GM12864 (cell line): ENCODE results near the gene MAT2A.
"Not testable (repeated sequence)": the region's sequence is repeated elsewhere in the genome, so short reads cannot be mapped to it uniquely, and the experiment has no call there.

ENCODE experiments used
- DNase-seq: peaks from one replicate; pipeline ENCODE4 v3.0.0-alpha.2; 2011; ENCODE audit warnings: low read depth
- H3K4me3 ChIP-seq: 2 replicates; pipeline ENCODE4 v1.5.1; 2011; ENCODE audit warnings: mild to moderate bottlenecking, low read depth, low read length, control low read depth
- TF ChIP-seq, protein P1 (sequence below): IDR thresholded peaks from 2 replicates; pipeline ENCODE4 v1.5.1; 2011; ENCODE audit warnings: low read depth, mild to moderate bottlenecking, moderate library complexity, low read length, control low read depth, inconsistent platforms; ENCODE audit errors: missing control alignments

The MAT2A gene

DNA sequence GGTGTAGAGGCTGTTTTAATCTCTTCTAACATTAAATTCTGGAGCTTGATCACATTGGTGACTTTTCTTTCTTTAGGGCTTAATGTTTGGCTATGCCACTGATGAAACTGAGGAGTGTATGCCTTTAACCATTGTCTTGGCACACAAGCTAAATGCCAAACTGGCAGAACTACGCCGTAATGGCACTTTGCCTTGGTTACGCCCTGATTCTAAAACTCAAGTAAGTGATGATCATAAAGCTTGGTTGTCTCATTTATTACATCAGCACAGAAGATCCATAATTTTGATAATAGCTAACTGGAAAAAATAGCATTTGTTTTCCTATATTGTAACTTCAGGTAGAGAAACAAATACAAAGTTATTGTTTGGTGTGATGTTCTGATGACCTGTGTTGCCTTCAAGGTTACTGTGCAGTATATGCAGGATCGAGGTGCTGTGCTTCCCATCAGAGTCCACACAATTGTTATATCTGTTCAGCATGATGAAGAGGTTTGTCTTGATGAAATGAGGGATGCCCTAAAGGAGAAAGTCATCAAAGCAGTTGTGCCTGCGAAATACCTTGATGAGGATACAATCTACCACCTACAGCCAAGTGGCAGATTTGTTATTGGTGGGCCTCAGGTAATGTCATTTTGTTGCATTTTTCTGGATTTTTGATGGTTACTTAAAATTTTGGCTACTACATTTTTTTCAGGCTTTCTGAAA lies 2.9 kb downstream of the MAT2A start:
- DNase-seq: no peak
- no peak overlapping the region; the same call in 1 of the 2 replicates for H3K4me3 ChIP-seq
- TF ChIP-seq, protein P1, sequence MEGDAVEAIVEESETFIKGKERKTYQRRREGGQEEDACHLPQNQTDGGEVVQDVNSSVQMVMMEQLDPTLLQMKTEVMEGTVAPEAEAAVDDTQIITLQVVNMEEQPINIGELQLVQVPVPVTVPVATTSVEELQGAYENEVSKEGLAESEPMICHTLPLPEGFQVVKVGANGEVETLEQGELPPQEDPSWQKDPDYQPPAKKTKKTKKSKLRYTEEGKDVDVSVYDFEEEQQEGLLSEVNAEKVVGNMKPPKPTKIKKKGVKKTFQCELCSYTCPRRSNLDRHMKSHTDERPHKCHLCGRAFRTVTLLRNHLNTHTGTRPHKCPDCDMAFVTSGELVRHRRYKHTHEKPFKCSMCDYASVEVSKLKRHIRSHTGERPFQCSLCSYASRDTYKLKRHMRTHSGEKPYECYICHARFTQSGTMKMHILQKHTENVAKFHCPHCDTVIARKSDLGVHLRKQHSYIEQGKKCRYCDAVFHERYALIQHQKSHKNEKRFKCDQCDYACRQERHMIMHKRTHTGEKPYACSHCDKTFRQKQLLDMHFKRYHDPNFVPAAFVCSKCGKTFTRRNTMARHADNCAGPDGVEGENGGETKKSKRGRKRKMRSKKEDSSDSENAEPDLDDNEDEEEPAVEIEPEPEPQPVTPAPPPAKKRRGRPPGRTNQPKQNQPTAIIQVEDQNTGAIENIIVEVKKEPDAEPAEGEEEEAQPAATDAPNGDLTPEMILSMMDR: no peak

DNA sequence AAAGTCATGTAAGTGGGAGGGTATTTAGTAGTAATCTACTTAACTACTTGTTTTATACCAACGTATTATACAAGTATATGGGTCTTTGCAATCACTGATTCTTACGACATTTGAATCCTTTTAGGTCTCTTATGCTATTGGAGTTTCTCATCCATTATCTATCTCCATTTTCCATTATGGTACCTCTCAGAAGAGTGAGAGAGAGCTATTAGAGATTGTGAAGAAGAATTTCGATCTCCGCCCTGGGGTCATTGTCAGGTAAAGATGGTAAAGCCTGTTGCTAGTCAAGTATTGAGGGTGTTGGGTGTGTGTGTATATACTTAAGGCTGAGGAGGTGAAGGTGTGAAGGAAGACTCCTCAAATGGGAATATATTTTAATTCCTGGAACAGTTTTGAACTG lies 3.8 kb downstream of the MAT2A start:
- TF ChIP-seq, protein P1: no peak
- no peak overlapping the region for H3K4me3 ChIP-seq

DNA sequence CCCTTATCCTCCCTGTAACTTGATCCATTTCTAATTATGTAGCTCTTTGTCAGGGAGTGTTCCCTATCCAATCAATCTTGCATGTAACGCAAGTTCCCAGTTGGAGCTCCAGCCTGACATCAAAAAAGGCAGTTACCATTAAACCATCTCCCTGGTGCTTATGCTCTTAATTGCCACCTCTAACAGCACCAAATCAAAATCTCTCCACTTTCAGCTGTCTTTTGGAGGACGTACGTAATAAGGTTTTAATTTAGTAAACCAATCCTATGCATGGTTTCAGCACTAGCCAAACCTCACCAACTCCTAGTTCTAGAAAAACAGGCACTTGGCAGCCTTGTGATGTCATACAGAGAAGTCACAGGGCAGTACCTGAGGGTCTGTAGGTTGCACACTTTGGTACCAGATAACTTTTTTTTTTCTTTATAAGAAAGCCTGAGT lies 5.3 kb downstream of the MAT2A start:
- not testable (repeated sequence) for DNase-seq, H3K4me3 ChIP-seq

More for the DNA sequence above, 3.8 kb downstream of the MAT2A start:
- DNase-seq: no peak

DNA sequence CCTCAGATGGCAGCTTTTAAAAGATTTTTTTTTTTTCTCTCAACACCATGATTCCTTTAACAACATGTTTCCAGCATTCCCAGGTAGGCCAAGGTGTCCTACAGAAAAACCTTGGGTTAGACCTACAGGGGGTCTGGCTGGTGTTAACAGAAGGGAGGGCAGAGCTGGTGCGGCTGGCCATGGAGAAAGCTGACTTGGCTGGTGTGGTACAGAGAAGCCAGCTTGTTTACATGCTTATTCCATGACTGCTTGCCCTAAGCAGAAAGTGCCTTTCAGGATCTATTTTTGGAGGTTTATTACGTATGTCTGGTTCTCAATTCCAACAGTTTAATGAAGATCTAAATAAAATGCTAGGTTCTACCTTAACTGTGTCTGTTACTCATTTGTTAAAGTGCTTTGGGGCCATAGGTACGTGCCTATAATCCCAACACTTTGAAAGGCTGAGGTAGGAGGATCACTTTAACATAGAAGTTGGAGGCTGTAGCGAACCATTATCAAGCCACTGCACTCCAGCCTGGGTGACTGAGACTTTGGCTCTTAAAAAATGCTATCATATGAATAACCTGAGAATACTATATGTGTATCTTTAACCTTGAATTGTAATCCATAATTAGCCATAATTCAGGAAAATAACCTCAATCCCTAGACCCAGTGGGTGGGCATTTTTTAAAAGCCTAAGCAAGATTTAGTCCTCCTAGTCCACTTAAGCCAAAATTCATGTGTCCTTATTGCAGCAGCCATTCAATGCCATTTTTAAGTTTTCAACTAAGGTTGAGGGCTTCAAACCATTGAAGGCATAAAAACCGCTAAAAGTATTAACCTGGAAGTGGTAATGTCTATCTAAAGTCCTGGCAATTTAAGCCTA lies 6.2 kb downstream of the MAT2A start:
- not testable (repeated sequence) for DNase-seq, H3K4me3 ChIP-seq

DNA sequence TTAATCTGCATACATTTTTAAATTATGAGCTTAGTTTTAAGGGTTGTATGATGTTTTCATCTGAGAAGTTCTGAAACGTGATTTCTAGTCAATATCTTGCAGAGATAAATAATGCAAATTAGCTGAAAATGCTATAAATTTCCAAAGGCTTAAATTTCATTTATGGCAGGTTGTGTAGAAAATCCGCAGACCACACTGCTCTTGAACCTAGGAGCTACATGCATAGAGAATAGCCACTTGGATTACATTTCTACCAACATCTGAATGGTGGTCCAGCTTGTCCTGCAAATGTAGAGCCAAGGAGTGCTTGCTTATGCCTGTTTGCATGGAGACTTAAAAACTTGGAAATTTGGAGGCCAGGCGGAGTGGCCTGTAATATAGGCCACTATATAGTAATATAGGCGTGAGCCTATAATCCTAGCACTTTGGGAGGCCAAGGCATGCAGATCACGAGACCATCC lies 6.8 kb downstream of the MAT2A start:
- TF ChIP-seq, protein P1: no peak
- H3K4me3 ChIP-seq: no peak overlapping the region
- DNase-seq: no peak

DNA sequence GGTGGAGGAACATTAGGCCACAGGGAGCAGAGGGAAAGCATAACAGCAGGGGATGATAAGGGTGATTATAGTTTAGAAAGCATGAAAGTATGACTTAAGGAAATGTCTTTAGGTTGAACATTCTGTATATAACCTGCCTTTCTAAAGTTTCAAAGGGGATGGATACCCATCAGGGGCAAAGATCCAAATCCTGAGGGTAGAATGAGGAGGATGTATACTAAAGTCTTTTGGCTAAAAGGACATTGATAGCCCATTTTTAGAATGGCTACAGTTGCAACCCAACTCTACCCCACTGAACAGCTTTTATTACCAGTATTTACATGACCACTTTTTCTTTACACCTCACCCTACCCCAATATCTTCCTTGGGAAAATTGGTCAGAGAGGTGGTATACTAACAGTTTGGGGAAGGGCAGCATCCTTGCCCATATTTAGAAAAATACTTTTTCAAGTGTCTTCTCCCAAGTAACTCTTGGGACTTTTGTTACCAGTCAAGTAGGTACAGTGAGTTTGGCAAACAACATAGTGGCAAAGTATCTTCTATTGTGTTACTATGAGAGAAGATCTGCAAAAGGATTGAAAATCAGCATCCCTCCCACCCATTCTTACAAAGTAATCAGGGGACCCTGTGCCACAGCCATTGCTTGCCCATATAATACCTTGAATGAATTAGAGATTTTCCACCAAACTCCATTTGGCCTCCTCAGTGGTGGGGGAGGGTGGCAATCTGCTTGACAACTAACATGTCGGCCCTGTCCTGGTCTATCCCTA lies 8.3 kb downstream of the MAT2A start:
- no peak for DNase-seq
- H3K4me3 ChIP-seq: no peak overlapping the region
- TF ChIP-seq, protein P1: no peak

DNA sequence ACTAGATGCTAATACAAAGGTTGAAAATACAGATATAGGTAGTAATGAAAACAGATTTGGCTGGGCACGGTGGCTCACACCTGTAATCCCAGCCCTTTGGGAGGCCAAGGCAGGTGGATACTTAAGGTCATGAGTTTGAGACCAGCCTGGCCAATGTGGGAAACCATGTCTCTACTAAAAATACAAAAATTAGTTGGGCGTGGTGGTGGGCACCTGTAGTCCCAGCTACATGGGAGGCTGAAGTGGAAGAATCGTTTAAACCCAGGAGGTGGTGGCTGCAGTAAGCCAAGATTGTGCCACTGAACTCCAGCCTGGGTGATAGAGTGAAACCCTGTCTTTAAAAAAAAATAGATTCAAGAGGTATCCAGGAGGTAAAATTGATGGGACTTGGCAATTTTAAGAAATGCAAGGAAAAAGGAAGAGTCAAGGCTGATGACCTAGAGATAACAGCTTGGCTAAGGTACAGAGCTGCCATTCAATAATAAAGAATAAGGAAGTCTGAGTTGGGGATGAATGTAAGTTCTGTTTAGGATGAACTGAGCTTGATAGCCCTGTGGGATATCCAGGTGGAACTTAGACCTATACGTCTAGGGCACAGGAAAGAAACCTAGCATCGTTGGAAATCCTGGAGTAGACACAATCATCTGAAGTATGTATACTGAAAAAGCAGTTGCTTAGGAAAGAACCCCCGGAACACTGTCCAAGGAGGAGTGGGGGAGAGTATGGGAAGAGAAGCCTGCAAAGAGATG lies 9.1 kb downstream of the MAT2A start:
- TF ChIP-seq, protein P1: no peak
- DNase-seq: no peak
- H3K4me3 ChIP-seq: no peak overlapping the region
